IPS-NIHi11 (cell line): ENCODE measurements around the gene NR3C1.

Experiments used
- DNase-seq: peaks from one replicate; pipeline ENCODE4 v3.0.0; 2012; ENCODE audit warnings: mixed read lengths, low spot score

The NR3C1 gene

GRCh38 chr5:143425835-143426234, 22.3 kb upstream of the NR3C1 start:
- DNase-seq: no peak

GRCh38 chr5:143418140-143418866, 14.8 kb upstream of the NR3C1 start:
- no peak for DNase-seq

GRCh38 chr5:143417503-143418139, 14.1 kb upstream of the NR3C1 start:
- DNase-seq: no peak

GRCh38 chr5:143416411-143416810, 12.9 kb upstream of the NR3C1 start:
- no peak for DNase-seq

GRCh38 chr5:143413958-143414669, 10.6 kb upstream of the NR3C1 start:
- DNase-seq: no peak

GRCh38 chr5:143412661-143413342, 9.3 kb upstream of the NR3C1 start:
- no peak for DNase-seq

GRCh38 chr5:143409926-143410325, 6.4 kb upstream of the NR3C1 start:
- DNase-seq: no peak

GRCh38 chr5:143406408-143406807, 2.9 kb upstream of the NR3C1 start:
- DNase-seq: no peak

- no peak for DNase-seq
Measured at GRCh38 chr5:143405849-143406098, 2.3 kb upstream of the NR3C1 start.

GRCh38 chr5:143405063-143405848, 1.8 kb upstream of the NR3C1 start:
- DNase-seq: peak; percentile 77

- DNase-seq: peak; percentile 62
Measured at GRCh38 chr5:143404416-143405062, 1.1 kb upstream of the NR3C1 start.

- no peak for DNase-seq
Measured at GRCh38 chr5:143403334-143403592, 223 bp downstream of the NR3C1 start.

GRCh38 chr5:143402553-143403333, 743 bp downstream of the NR3C1 start:
- peak; percentile 39 for DNase-seq

- DNase-seq: no peak
Measured at GRCh38 chr5:143402017-143402552, 1.4 kb downstream of the NR3C1 start.

- DNase-seq: no peak
Measured at GRCh38 chr5:143401227-143402016, 2.1 kb downstream of the NR3C1 start.

- DNase-seq: no peak
Measured at GRCh38 chr5:143400541-143401226, 2.8 kb downstream of the NR3C1 start.

- DNase-seq: no peak
Measured at GRCh38 chr5:143399616-143400540, 3.6 kb downstream of the NR3C1 start.
